ENCODE data around the gene HAVCR2. TPM values are rescaled to one million over a fixed set of nuclear protein-coding genes. Genes with fewer than 3 reads are reported as not detected.

The HAVCR2 gene
- 1 to 10 TPM; 1.4 to 1.8 TPM for total RNA-seq
- 5.7 TPM for polyA plus RNA-seq (2013, experiment 1 of 2)
- 4.2 TPM for polyA plus RNA-seq (2013, experiment 2 of 2)
- total RNA-seq: 1.3 to 38.7 (median 9.5) reads per million in 172 experiments

DNA sequence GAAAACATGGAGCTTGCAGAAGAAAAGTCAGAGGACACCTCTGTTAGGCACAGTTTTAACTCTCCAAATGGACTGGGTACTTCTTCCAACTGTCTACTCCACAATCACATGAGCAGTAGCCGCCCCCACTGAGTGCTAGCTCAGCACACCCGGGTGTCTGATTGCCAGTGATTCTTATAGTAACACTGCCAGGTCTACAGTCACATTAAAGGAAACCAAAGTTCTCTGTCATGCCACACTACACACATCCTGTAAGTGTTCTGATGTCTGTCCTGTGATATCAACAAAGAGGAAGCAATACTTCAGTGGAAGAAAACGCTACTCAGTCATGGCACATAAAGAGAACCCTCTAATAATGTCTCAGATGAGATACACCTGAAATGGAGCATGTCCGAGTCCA is at the start of gene HAVCR2:
TSS of gene HAVCR2 (minus strand) at position 69 of the 400 bp plus-strand sequence. CDS start at position 8, 61 bp downstream.
- intact Hi-C loops (cut with DNase I, micrococcal nuclease): no loop called here
- DNase-seq (peak; percentile 2 to 86 (median 36)), ATAC-seq (ENCODE audit: poor library complexity) (peak; percentile 94)
- Mint-ChIP-seq H3K4me1 (ENCODE audit: low read depth) (peaks cover 34% of the 10 kb centered on the region), H3K27ac (peak within 1 kb of the TSS; percentile 87), H3K36me3 (ENCODE audit: low read depth) (peaks cover 2% of the 10 kb centered on the region), H3K9me3 (no peaks in the 10 kb centered on the region), H3K27me3 (no peaks in the 10 kb centered on the region), H3K4me3 (peak within 1 kb of the TSS; percentile 84)
- Histone ChIP-seq H3K4me1 (ENCODE audit: insufficient read depth, low read length) (peaks cover 34% of the 10 kb centered on the region), H3K27ac (ENCODE audit: low read depth in 1 of 2, low read length in 2 of 2) (peak within 1 kb of the TSS; percentile 42 to 81), H3K27me3 (ENCODE audit: control insufficient read depth in 1 of 2, insufficient read depth in 2 of 2, low read length in 2 of 2) (no peaks in the 10 kb centered on the region), H3K4me3 (ENCODE audit: low read length) (peak within 1 kb of the TSS; percentile 40), H3K9me3 (ENCODE audit: control insufficient read depth in 1 of 2, insufficient read depth in 1 of 2, low read length in 2 of 2) (no peaks in the 10 kb centered on the region), H3K36me3 (ENCODE audit: insufficient read depth, low read length) (no peaks in the 10 kb centered on the region)
- ChIA-PET CTCF (no interaction called here), POLR2A (interaction anchor here (0.9 to 3.1 kb wide), 3 partner anchors 33 to 198 kb away, joined by 4 to 30 read pairs (median 5); partner anchors contain the start of gene MED7)
- TF ChIP-seq, protein P1, sequence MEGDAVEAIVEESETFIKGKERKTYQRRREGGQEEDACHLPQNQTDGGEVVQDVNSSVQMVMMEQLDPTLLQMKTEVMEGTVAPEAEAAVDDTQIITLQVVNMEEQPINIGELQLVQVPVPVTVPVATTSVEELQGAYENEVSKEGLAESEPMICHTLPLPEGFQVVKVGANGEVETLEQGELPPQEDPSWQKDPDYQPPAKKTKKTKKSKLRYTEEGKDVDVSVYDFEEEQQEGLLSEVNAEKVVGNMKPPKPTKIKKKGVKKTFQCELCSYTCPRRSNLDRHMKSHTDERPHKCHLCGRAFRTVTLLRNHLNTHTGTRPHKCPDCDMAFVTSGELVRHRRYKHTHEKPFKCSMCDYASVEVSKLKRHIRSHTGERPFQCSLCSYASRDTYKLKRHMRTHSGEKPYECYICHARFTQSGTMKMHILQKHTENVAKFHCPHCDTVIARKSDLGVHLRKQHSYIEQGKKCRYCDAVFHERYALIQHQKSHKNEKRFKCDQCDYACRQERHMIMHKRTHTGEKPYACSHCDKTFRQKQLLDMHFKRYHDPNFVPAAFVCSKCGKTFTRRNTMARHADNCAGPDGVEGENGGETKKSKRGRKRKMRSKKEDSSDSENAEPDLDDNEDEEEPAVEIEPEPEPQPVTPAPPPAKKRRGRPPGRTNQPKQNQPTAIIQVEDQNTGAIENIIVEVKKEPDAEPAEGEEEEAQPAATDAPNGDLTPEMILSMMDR (IDR thresholded peaks at IDR 0.05): no peak

DNA sequence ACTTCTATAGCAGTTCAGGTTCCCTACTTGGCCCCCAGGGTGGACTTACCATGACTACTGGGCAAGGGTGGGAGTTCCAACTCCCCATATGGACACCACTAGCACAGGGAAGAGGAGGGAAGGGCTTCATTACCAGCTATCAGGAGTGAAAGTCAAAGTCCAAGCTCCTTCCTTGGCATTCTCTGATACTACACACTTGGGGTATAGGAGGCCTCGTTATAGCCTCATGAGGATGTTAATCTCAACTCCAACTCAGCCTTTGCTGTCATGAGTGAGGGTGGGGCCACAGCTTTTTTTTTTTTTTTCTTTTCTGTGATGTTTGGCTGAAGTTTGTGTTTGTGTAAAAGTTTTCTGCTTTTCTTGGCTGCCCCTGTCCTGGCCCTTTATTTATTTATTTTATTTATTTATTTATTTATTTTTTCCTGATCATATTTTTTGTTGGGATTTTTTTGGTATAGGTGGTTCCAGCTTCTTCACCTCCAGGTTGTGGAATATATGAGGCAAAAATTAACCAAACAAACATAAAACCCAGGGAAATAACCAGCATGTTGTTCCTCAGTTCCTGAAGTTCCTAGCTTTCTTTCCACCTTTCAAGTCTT is 48.5 kb upstream of the HAVCR2 start:
- no peak overlapping the region for H3K4me3 Mint-ChIP-seq
- no peaks in the 10 kb centered on the region for H3K9me3 Mint-ChIP-seq
- intact Hi-C loops (cut with DNase I, micrococcal nuclease): loop anchor here in 1 of 2 experiments (5.0 kb wide), 2 partner anchors 40 to 170 kb away; no protein-coding TSS in a partner anchor
- ChIA-PET CTCF (interaction anchor here (1.0 to 1.7 kb wide), 2 partner anchors 8 to 30 kb away, joined by 3 to 7 read pairs; no protein-coding TSS in a partner anchor), POLR2A (interaction anchor here (0.8 to 3.3 kb wide), 8 partner anchors 10 to 102 kb away, joined by 3 to 9 read pairs (median 4); no protein-coding TSS in a partner anchor)
- H3K36me3 Mint-ChIP-seq (ENCODE audit: low read depth): no peaks in the 10 kb centered on the region
- H3K27ac ChIP-seq (ENCODE audit: low read depth in 1 of 2, low read length in 2 of 2): peak overlapping the region in 1 of 2 donors; percentile 93
- H3K27me3 ChIP-seq (ENCODE audit: control insufficient read depth in 1 of 2, insufficient read depth in 2 of 2, low read length in 2 of 2): no peaks in the 10 kb centered on the region
- H3K36me3 ChIP-seq (ENCODE audit: insufficient read depth, low read length): no peaks in the 10 kb centered on the region
- no peaks in the 10 kb centered on the region for H3K9me3 ChIP-seq (ENCODE audit: control insufficient read depth in 1 of 2, insufficient read depth in 1 of 2, low read length in 2 of 2)
- DNase-seq (peak in 1 of 14 experiments; percentile 23), ATAC-seq (ENCODE audit: poor library complexity) (no peak)
- H3K27ac Mint-ChIP-seq: peak overlapping the region; percentile 50
- H3K4me1 Mint-ChIP-seq (ENCODE audit: low read depth): peaks cover 79% of the 10 kb centered on the region
- no peaks in the 10 kb centered on the region for H3K27me3 Mint-ChIP-seq
- H3K4me1 ChIP-seq (ENCODE audit: insufficient read depth, low read length): peaks cover 52% of the 10 kb centered on the region
- H3K4me3 ChIP-seq (ENCODE audit: low read length): no peak overlapping the region
- TF ChIP-seq, protein P1 (IDR thresholded peaks at IDR 0.05): no peak

DNA sequence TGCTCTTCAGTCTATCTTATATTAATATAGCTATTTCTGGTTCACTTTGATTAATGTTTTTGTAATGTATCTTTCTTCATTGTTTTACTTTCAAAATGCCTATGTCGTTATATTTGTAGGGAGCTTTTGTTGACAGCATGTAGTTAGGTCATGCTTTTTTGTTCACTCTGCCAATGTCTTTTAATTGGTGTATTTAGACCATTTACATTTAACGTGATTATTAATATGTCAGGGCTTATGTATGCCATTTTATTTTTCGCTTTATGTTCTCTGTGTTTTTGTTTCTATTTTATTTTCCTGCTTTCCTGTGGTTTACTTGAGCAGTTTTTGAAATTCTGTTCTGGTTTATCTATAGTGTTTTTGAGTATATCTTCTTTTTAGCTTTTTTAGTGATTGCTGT is 46.5 kb upstream of the HAVCR2 start:
- no peaks in the 10 kb centered on the region for H3K36me3 Mint-ChIP-seq (ENCODE audit: low read depth)
- ATAC-seq (ENCODE audit: poor library complexity): no peak
- peak overlapping the region; percentile 87 for H3K4me3 Mint-ChIP-seq
- TF ChIP-seq, protein P1 (IDR thresholded peaks at IDR 0.05): no peak
- intact Hi-C loops (cut with DNase I, micrococcal nuclease): loop anchor here in 1 of 2 experiments (5.0 kb wide), 2 partner anchors 42 to 172 kb away; no protein-coding TSS in a partner anchor
- no peaks in the 10 kb centered on the region for H3K36me3 ChIP-seq (ENCODE audit: insufficient read depth, low read length)
- H3K4me1 Mint-ChIP-seq (ENCODE audit: low read depth): peaks cover 75% of the 10 kb centered on the region
- H3K27ac Mint-ChIP-seq: peak overlapping the region; percentile 90
- ChIA-PET CTCF (interaction anchor here (0.8 to 1.3 kb wide), 6 partner anchors 12 to 62 kb away, joined by 3 read pairs; no protein-coding TSS in a partner anchor), POLR2A (interaction anchor here (0.7 to 3.3 kb wide), 19 partner anchors 12 to 101 kb away, joined by 3 to 16 read pairs (median 5); partner anchors contain the start of genes ITK and MED7)
- DNase-seq: peak in 1 of 14 experiments; percentile 33
- peak overlapping the region in 1 of 2 donors; percentile 38 for H3K27ac ChIP-seq (ENCODE audit: low read depth in 1 of 2, low read length in 2 of 2)
- H3K4me3 ChIP-seq (ENCODE audit: low read length): peak overlapping the region; percentile 32
- H3K4me1 ChIP-seq (ENCODE audit: insufficient read depth, low read length): peaks cover 54% of the 10 kb centered on the region
- no peaks in the 10 kb centered on the region for H3K27me3 Mint-ChIP-seq
- no peaks in the 10 kb centered on the region for H3K9me3 Mint-ChIP-seq
- H3K27me3 ChIP-seq (ENCODE audit: control insufficient read depth in 1 of 2, insufficient read depth in 2 of 2, low read length in 2 of 2): no peaks in the 10 kb centered on the region
- no peaks in the 10 kb centered on the region for H3K9me3 ChIP-seq (ENCODE audit: control insufficient read depth in 1 of 2, insufficient read depth in 1 of 2, low read length in 2 of 2)

Measured in CD4-positive, alpha-beta T cell (primary cell).